Adrenal gland (tissue), 12 donors: ENCODE results near the gene RIBC1. TPM values are rescaled to one million over a fixed set of nuclear protein-coding genes. Genes with fewer than 3 reads are reported as not detected.

Experiments used
- DNase-seq, 7 donors: peaks; one replicate each; pipeline ENCODE4 v3.0.0-alpha.2; 2019 to 2020
- H3K27ac ChIP-seq, 5 donors: fragments of 200-600 bp; sonication (generic) in 4 of 5; 1 replicate in 3 of 5; 2 replicates in 2 of 5; pipeline versions ENCODE4 v1.5.1 to v1.8.0; 2016 to 2020; ENCODE audit warnings: mild to moderate bottlenecking in 1 of 5
- H3K27me3 ChIP-seq: fragments of 200-600 bp; 2 replicates; pipeline ENCODE4 v1.8.0; 2021
- H3K36me3 ChIP-seq, 2 donors: fragments of 200-600 bp; replicated peaks in 1 of 2; 1 replicate in 1 of 2; 2 replicates in 1 of 2; pipeline versions ENCODE4 v1.5.1 to v1.8.0; 2018 to 2022
- H3K4me1 ChIP-seq, 2 donors: fragments of 200-600 bp; replicated peaks in 1 of 2; 1 replicate in 1 of 2; 2 replicates in 1 of 2; pipeline versions ENCODE4 v1.5.1 to v1.8.0; 2018 to 2021
- H3K4me3 ChIP-seq, 4 donors: fragments of 200-600 bp; sonication (generic) in 3 of 4; one replicate each; pipeline ENCODE4 v1.5.1; 2016 to 2018
- H3K9me3 ChIP-seq, 3 donors: fragments of 200-600 bp; sonication (generic) in 1 of 3; replicated peaks in 1 of 3; 1 replicate in 2 of 3; 2 replicates in 1 of 3; pipeline versions ENCODE4 v1.5.1 to v1.8.0; 2016 to 2021
- POLR2A ChIP-seq, 2 donors: fragments of 450-650 bp; IDR thresholded peaks; one replicate each; pipeline ENCODE4 v1.6.1; 2017; ENCODE audit warnings: antibody characterized with exemption in 2 of 2, mild to moderate bottlenecking in 2 of 2, moderate library complexity in 1 of 2
- WGBS, 4 donors: extraction: QIAGEN DNeasy Blood & Tissue Kit in 2 of 4; methylation state at CpG; one replicate each; pipeline versions ENCODE4 v1.1.5 to v1.1.7; 2013 to 2017; 5-methylcytosine and 5-hydroxymethylcytosine counted together
- intact Hi-C, 2 donors: fragments of 100-400 bp; cut with DNase I; formaldehyde crosslinking; loops; one replicate each; pipeline versions ENCODE4 v1.14.1 to v1.15.0; 2022 to 2023
- polyA plus RNA-seq, 3 donors: library from polyadenylated mRNA; stranded (reverse); fragments of 200-250 nt in 2 of 3; fragments of 350-450 nt in 1 of 3; fragmentation: Illumina TruSeq in 1 of 3; extraction: RNeasy Lipid Tissue Mini Kit (QIAGEN cat#74804) in 1 of 3; gene quantifications; one replicate each; pipeline ENCODE4 v1.2.3, GENCODE V29; 2013 to 2014
- total RNA-seq, 9 donors: library from RNA; depleted of rRNA in 4 of 9; stranded (reverse); fragments of >200 nt in 4 of 9; fragments of 120-200 nt in 1 of 9; fragmentation: NEBNext Ultra II Directional in 1 of 9; extraction: Animal tissue kit (Norgen Biotek cat#: 25700) in 1 of 9; gene quantifications; one replicate each; pipeline versions ENCODE4 v1.1.0 to v1.2.4, GENCODE V29; 2013 to 2023
- TF ChIP-seq, protein P1 (sequence below), 6 experiments: fragments of 450-650 bp in 4 of 6; fragments of 200-600 bp in 2 of 6; sonication (generic) in 1 of 6; IDR thresholded peaks; 1 replicate in 5 of 6; 2 replicates in 1 of 6; pipeline versions ENCODE4 v1.5.1 to v1.8.0; 2016 to 2021; ENCODE audit warnings: antibody characterized with exemption in 6 of 6, mild to moderate bottlenecking in 2 of 6, moderate library complexity in 1 of 6
- donor health status: healthy with polysubstance abuse.
- donor health status: Bipolar disorder and iron deficiency.
- donor health status: DM: yes; HTN: yes; CAD: no.
- donor health status: DM: no; HTN: no; CAD: no.
- donor health status: DM: no; HTN: no; CAD: no.
- donor health status: DM: yes; HTN: yes; CAD: no.

Gene RIBC1
- total and polyA plus RNA-seq, 12 donors = 0.18 to 8.6 (median 3.6) TPM

DNA sequence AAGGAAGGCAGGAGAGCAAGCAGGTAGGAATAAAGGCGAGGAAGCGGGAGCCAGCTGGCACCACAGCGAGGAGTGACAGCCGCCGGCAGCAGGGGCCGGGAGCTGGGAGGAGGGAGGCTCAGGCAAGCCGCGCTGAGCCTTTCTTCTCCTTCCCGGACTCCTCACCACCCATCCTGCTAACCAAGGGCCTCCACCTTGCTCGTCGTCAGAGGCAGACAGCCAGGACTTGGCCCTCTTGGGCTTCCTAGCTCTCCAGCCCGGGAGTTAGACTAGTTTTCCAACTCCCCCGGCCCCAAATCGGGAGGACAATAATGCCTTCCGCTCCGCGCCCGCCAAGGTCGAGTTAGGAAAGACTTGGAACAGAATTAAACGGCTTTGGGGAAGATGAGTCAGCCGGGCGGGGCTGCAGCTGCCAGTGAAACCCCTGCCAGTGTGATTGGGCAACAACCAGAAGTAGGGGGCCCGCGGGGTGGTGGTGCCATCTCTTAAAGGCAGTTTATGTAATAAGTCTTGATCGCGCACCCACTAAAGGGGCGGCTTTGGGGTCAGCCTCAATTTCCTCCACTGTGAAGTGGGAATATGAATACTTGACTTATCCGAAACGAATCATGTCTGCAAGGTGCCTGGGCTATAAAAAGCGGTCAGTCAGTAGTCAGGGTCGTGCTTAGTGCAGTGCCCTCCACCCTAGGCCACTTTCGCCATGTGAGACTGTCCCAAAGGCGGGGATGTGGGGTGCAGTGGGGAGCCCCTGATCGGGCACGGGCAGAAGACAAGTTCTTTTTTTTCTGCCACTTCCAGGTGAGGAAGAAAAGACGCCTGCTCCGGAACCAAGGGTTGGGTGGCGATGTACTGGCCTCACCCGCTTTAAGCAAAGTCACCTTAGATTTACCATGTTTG, 18.2 kb downstream of the RIBC1 start:
- intact Hi-C loops = loop anchor here in 1 of 2 donors (10.0 kb wide), 1 partner anchor 116 kb away; no protein-coding TSS in a partner anchor
- H3K36me3 ChIP-seq = no peaks in the 10 kb centered on the region
- H3K27me3 ChIP-seq = no peaks in the 10 kb centered on the region
- peak overlapping the region; percentile 72 to 91 (median 80) for H3K27ac ChIP-seq
- peak overlapping the region in 3 of 4 donors; percentile 27 to 43 (median 33) for H3K4me3 ChIP-seq
- no peaks in the 10 kb centered on the region for H3K9me3 ChIP-seq
- 3 to 26% (median 10%) methylated on average over 21 to 39 of the region's 39 CpGs for WGBS, 4 donors
- TF ChIP-seq POLR2A (IDR thresholded peaks at IDR 0.05) = peak; percentile 21 to 68
- TF ChIP-seq, protein P1, sequence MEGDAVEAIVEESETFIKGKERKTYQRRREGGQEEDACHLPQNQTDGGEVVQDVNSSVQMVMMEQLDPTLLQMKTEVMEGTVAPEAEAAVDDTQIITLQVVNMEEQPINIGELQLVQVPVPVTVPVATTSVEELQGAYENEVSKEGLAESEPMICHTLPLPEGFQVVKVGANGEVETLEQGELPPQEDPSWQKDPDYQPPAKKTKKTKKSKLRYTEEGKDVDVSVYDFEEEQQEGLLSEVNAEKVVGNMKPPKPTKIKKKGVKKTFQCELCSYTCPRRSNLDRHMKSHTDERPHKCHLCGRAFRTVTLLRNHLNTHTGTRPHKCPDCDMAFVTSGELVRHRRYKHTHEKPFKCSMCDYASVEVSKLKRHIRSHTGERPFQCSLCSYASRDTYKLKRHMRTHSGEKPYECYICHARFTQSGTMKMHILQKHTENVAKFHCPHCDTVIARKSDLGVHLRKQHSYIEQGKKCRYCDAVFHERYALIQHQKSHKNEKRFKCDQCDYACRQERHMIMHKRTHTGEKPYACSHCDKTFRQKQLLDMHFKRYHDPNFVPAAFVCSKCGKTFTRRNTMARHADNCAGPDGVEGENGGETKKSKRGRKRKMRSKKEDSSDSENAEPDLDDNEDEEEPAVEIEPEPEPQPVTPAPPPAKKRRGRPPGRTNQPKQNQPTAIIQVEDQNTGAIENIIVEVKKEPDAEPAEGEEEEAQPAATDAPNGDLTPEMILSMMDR (IDR thresholded peaks at IDR 0.05) = no peak
- peaks cover 5 to 17% of the 10 kb centered on the region in 2 donors for H3K4me1 ChIP-seq
- DNase-seq = peak; percentile 84 to 95 (median 92)

DNA sequence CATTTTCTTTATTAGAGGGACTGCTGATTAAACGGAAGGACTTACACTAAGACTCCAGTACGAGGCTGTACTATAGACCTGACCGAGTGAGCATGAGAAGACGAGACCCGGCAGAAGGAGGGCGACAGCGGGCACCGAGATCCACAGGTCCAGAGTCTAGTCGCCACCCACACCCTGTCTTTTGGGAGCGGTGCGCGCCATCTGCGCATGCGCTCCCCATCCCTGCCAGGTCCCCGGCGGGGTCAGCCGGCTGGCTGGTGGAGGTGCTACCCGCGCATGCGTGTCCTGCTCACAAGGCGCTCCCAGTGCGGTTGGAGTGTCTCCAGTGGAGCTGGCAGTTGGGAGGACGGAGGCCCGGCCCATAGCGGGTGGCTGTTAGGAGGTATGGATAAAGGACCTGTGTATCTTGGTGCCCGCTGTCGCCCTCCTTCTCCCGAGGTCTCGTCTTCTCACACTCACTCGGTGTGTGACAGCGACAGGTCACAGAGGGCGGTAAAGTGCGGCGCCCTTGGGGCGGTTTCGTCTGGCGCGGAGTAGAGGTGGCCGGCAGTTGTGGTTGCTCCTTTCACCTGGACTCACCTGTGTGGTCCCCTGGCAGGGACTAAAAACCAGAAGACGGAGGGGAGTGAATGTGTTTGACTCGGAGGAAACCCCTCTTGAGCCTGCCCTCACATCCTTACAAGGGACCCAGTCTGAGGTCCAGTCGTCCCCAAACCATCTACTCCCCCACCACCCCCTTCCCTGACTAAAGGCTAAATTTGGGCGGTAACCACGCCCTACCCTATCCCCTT, 19.1 kb downstream of the RIBC1 start:
- Histone ChIP-seq H3K9me3 (no peaks in the 10 kb centered on the region), H3K27me3 (no peaks in the 10 kb centered on the region), H3K36me3 (no peaks in the 10 kb centered on the region), H3K4me1 (peaks cover 5 to 17% of the 10 kb centered on the region in 2 donors), H3K27ac (peak overlapping the region; percentile 72 to 91 (median 80)), H3K4me3 (peak overlapping the region in 2 of 4 donors; percentile 27 to 43)
- TF ChIP-seq POLR2A (IDR thresholded peaks at IDR 0.05) = peak; percentile 32 to 66
- TF ChIP-seq, protein P1 (IDR thresholded peaks at IDR 0.05) = no peak
- intact Hi-C loops = loop anchor here in 1 of 2 donors (10.0 kb wide), 1 partner anchor 117 kb away; no protein-coding TSS in a partner anchor
- DNase-seq = peak; percentile 83 to 91 (median 88)
- 0 to 30% (median 6%) methylated on average over 5 to 44 of the region's 44 CpGs for WGBS, 4 donors

DNA sequence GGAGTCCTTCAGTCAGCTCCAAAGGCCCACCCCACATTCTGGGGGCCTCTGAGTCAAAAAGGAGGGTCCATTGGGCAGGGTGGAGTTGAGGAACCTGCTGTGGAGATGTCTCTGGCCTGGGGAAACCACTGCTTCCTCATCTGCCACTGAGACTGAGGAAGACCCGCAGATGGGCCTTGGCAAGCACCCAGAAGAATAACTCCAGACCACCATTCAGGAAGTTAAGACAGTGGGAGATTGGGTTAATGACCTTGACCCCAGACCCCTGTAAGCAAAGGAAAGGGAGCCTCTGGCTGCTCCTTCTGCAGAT, 19.6 kb downstream of the RIBC1 start:
- TF ChIP-seq, protein P1 (IDR thresholded peaks at IDR 0.05) = no peak
- no peak for TF ChIP-seq POLR2A (IDR thresholded peaks at IDR 0.05)
- peak overlapping the region in 2 of 5 donors; percentile 82 to 91 for H3K27ac ChIP-seq
- WGBS, 4 donors = 24 to 60% (median 37%) methylated on average over 1 of the region's 1 CpG; no CpG with 5 or more reads in 1 of the 4 donors

DNA sequence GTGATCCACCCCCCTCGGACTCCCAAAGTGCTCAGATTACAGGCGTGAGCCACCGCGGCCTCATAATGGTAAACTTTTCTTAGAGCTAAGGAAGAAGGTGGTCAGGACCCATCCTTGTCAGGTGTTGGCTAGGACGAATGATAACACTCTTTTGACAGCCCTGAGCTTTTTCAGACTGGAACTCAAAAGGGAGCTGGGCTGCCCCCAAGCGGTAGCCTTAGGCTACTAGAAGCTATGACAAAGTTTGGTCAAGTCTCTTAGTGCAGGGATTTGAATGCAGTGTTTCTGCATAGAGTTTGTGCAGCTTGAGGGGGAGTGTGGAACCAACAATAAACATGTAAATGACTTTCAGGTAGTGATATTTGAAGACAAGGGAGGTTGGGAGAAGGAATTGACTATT, 23.3 kb downstream of the RIBC1 start:
- TF ChIP-seq, protein P1 (IDR thresholded peaks at IDR 0.05) = peak; percentile 31 to 56 (median 42)
- no peak for TF ChIP-seq POLR2A (IDR thresholded peaks at IDR 0.05)
- no peaks in the 10 kb centered on the region for H3K36me3 ChIP-seq
- 11 to 26% (median 16%) methylated on average over 5 to 6 of the region's 6 CpGs for WGBS, 4 donors
- peaks cover 3% of the 10 kb centered on the region for H3K27me3 ChIP-seq
- H3K4me1 ChIP-seq = peaks cover 4 to 9% of the 10 kb centered on the region in 2 donors
- DNase-seq = peak; percentile 28 to 66 (median 48)
- no peak overlapping the region for H3K27ac ChIP-seq
- H3K9me3 ChIP-seq = no peaks in the 10 kb centered on the region
- intact Hi-C loops = loop anchor here in 1 of 2 donors (10.0 kb wide), 1 partner anchor 121 kb away; no protein-coding TSS in a partner anchor
- no peak overlapping the region for H3K4me3 ChIP-seq

More for the DNA sequence above, 19.6 kb downstream of the RIBC1 start:
- intact Hi-C loops = loop anchor here in 1 of 2 donors (10.0 kb wide), 1 partner anchor 117 kb away; no protein-coding TSS in a partner anchor
- no peaks in the 10 kb centered on the region for H3K27me3 ChIP-seq
- H3K4me1 ChIP-seq = peaks cover 5 to 17% of the 10 kb centered on the region in 2 donors
- no peak for DNase-seq
- H3K4me3 ChIP-seq = peak overlapping the region in 1 of 4 donors; percentile 43
- no peaks in the 10 kb centered on the region for H3K9me3 ChIP-seq
- H3K36me3 ChIP-seq = no peaks in the 10 kb centered on the region
